HG02798 (cell line): ENCODE data around the gene COL4A1.

Experiments
- ATAC-seq: cut with Tn5 transposase; IDR thresholded peaks from one replicate; pipeline ENCODE4 v1.9.1; 2021; ENCODE audit warnings: mild to moderate bottlenecking; ENCODE audit not compliant: unreplicated experiment, poor library complexity

Gene COL4A1

DNA sequence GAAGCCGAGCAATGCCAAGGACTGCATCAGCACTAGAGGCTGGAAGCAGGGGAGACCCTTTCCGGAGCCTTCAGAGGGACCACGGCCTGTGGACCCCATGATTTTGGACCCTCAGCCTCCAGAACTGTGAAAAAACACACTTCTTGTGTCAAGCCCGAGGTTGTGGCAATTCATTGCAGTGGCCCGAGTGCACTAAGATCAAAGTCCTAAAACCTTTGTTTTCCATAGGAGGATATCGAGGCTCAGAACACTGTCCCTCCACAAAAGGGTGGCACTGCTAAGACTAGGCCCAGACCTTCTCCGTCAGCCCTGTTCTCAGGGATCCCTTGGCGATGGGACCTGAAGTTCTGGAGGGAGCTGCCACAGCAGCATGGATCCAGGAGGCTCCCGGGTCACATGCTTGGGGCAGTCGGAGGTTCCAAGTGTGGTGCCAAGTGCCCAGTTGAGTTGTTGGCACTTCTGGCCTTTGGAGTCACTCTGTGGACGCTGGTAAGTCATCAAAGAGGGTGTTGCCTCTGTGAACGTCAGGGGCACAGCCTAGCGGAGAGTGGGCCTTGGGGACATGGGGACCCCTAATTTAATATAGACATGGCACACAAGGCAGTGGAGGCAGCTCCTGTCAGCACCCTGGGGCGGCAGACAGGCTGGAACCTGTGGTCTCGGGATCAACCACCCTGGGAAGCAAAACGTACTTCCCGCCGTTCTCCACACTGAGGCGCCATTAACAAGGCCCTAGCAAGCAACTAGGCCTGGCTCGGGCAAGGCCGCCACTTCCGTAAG is 199.2 kb downstream of the COL4A1 start:
- ATAC-seq, result no peak

DNA sequence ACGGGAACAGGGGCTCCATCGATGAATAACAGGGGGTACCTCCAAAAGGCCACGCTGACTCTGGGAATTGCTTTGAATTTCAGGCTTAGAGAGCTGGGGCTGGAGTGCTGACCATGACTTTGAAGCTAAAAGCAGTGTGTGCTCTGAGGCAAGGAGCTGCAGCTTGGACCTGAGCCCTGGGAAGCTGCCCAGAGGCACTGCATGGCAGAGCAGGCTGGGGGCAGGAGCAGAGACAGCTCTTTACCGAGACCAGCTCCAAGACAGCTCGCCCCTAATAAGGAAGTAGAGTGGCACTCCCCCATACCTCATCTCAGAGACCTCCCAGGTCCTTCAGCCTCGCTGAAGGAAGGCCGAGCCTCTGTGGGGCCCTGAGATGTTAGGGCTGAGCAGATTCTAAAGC is 200.2 kb downstream of the COL4A1 start:
- no peak for ATAC-seq

DNA sequence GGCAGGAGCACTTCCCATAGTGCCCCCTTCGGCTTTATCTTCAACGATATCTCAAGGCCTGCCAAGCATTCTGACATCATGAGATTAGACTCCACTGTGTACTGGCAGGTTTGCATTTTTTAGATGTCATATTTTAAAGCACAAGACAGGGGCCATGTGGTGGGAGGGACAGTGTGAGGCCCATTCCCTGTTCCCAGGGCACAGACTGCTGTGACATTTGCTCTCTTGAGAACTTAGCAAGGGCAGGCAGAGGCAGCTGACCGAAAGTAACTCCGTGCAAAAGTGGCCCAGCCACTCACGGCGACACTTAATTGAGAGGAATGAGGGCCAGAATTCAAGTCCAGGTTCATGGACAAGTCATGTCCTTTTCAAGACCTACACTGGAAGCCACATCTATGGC is 201.8 kb downstream of the COL4A1 start:
- no peak for ATAC-seq

- no peak for ATAC-seq
Measured at GRCh38 chr13:110103534-110103933, 203.4 kb downstream of the COL4A1 start.

DNA sequence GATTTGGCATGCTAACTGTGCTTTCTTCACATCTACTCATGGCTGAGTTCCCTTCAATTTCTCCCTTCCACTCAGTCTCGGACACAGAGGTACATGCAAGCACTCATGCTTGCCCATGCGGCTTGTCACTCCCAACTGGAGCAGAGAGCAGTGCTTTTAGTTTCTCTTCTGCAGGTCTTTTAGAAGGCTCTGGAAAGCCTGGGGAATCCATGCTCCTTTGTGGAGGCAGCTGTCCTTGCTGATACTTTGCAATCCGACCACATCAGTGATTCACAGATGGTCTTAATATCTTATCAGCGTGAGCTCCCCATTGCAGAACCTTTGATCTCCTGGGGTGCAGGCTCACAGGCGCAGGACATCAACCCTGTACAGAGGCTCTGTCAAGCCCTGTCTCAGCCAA is 203.9 kb downstream of the COL4A1 start:
- ATAC-seq, result no peak

- no peak for ATAC-seq
Measured at GRCh38 chr13:110102053-110102452, 204.9 kb downstream of the COL4A1 start.

DNA sequence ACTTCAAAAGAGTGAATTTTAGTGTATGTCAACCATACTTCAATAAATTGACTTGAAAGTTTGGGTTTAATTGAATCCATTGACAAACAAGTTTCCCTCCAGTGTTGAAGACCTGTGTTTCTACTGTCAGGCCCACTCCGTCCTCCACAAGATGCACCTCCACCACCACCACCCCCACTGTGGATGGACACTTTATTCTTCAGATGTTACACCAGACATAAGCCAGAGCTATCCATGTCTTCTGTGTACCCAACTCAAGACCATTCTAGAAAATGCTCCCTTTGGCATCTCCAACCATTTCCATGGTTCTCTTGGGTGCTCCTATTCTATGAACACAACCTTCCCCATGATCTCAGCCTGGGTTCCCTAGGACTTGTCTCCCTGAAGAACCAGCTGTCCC is 207.0 kb downstream of the COL4A1 start:
- ATAC-seq, result no peak
